HCT116 (cell line): ENCODE measurements around the gene CAMK2D.

Source experiments
- CEBPB ChIP-seq: IDR thresholded peaks from 2 replicates; pipeline ENCODE4 v1.6.1; 2012; ENCODE audit warnings: low read depth
- EGR1 ChIP-seq: IDR thresholded peaks from 2 replicates; pipeline ENCODE4 v1.6.1; 2012; ENCODE audit warnings: low read depth
- EZH2 ChIP-seq: fragments of 200-600 bp; sonication (generic); IDR thresholded peaks from 2 replicates; pipeline ENCODE4 v1.6.1; 2017; ENCODE audit warnings: antibody characterized with exemption, mixed run types
- EZH2phosphoT487 ChIP-seq: fragments of 200-600 bp; IDR thresholded peaks from 2 replicates; pipeline ENCODE4 v1.6.1; 2018; ENCODE audit warnings: antibody characterized with exemption, borderline replicate concordance
- POLR2A ChIP-seq: IDR thresholded peaks from 2 replicates; pipeline ENCODE4 v1.7.0; 2011; ENCODE audit warnings: borderline replicate concordance; ENCODE audit not compliant: insufficient read depth, insufficient read length; ENCODE audit errors: extremely low read depth
- POLR2AphosphoS5 ChIP-seq: IDR thresholded peaks from 2 replicates; pipeline ENCODE4 v1.6.1; 2011; ENCODE audit warnings: mild to moderate bottlenecking, low read depth, low read length, moderate library complexity
- SIN3A ChIP-seq: IDR thresholded peaks from 2 replicates; pipeline ENCODE4 v1.6.1; 2012; ENCODE audit warnings: low read depth
- YY1 ChIP-seq: IDR thresholded peaks from 2 replicates; pipeline ENCODE4 v1.6.1; 2011; ENCODE audit warnings: low read length, low read depth, moderate library complexity, mild to moderate bottlenecking; ENCODE audit not compliant: insufficient replicate concordance; ENCODE audit errors: extremely low read depth
- ZBTB33 ChIP-seq: IDR thresholded peaks from 2 replicates; pipeline ENCODE4 v1.6.1; 2011; ENCODE audit warnings: mild to moderate bottlenecking, low read length, moderate library complexity; ENCODE audit not compliant: insufficient replicate concordance; ENCODE audit errors: extremely low read depth
- TF ChIP-seq, protein P1 (sequence below), 3 experiments: fragments of 200-600 bp in 1 of 3; sonication (generic) in 1 of 3; IDR thresholded peaks in 2 of 3; conservative IDR thresholded peaks in 1 of 3; 2 replicates each; pipeline ENCODE4 v1.5.1; 2012 to 2017; ENCODE audit warnings: low read depth in 2 of 3, low read length in 2 of 3, antibody characterized with exemption in 1 of 3, borderline replicate concordance in 1 of 3, control low read depth in 1 of 3, mild to moderate bottlenecking in 1 of 3, mixed read lengths in 1 of 3, mixed run types in 1 of 3, moderate library complexity in 1 of 3; ENCODE audit not compliant: insufficient read depth in 1 of 3
- TF ChIP-seq, protein P2 (sequence below): IDR thresholded peaks from 2 replicates; pipeline ENCODE4 v1.6.1; 2012; ENCODE audit warnings: low read depth

- TF ChIP-seq EZH2 (no peak), CEBPB (no peak; the same call in 1 of the 2 replicates), POLR2A (no peak), POLR2AphosphoS5 (no peak; the same call in 1 of the 2 replicates), ZBTB33 (no peak), EZH2phosphoT487 (no peak), YY1 (no peak), SIN3A (no peak), EGR1 (no peak)
- TF ChIP-seq, protein P1, sequence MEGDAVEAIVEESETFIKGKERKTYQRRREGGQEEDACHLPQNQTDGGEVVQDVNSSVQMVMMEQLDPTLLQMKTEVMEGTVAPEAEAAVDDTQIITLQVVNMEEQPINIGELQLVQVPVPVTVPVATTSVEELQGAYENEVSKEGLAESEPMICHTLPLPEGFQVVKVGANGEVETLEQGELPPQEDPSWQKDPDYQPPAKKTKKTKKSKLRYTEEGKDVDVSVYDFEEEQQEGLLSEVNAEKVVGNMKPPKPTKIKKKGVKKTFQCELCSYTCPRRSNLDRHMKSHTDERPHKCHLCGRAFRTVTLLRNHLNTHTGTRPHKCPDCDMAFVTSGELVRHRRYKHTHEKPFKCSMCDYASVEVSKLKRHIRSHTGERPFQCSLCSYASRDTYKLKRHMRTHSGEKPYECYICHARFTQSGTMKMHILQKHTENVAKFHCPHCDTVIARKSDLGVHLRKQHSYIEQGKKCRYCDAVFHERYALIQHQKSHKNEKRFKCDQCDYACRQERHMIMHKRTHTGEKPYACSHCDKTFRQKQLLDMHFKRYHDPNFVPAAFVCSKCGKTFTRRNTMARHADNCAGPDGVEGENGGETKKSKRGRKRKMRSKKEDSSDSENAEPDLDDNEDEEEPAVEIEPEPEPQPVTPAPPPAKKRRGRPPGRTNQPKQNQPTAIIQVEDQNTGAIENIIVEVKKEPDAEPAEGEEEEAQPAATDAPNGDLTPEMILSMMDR (IDR thresholded peaks at IDR 0.05 in 2 of 3, conservative IDR thresholded peaks at IDR 0.05 in 1 of 3; ENCODE audit: borderline replicate concordance in 1 of 3, insufficient read depth in 1 of 3, low read depth in 2 of 3, low read length in 2 of 3): no peak
- TF ChIP-seq, protein P2, sequence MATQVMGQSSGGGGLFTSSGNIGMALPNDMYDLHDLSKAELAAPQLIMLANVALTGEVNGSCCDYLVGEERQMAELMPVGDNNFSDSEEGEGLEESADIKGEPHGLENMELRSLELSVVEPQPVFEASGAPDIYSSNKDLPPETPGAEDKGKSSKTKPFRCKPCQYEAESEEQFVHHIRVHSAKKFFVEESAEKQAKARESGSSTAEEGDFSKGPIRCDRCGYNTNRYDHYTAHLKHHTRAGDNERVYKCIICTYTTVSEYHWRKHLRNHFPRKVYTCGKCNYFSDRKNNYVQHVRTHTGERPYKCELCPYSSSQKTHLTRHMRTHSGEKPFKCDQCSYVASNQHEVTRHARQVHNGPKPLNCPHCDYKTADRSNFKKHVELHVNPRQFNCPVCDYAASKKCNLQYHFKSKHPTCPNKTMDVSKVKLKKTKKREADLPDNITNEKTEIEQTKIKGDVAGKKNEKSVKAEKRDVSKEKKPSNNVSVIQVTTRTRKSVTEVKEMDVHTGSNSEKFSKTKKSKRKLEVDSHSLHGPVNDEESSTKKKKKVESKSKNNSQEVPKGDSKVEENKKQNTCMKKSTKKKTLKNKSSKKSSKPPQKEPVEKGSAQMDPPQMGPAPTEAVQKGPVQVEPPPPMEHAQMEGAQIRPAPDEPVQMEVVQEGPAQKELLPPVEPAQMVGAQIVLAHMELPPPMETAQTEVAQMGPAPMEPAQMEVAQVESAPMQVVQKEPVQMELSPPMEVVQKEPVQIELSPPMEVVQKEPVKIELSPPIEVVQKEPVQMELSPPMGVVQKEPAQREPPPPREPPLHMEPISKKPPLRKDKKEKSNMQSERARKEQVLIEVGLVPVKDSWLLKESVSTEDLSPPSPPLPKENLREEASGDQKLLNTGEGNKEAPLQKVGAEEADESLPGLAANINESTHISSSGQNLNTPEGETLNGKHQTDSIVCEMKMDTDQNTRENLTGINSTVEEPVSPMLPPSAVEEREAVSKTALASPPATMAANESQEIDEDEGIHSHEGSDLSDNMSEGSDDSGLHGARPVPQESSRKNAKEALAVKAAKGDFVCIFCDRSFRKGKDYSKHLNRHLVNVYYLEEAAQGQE: no peak
Observed at GRCh38 chr4:113436360-113436759, 325.2 kb downstream of the CAMK2D start.
